Keratinocyte (primary cell): Measurements from ENCODE around the gene ZBED4. TPM values are rescaled to one million over a fixed set of nuclear protein-coding genes. Genes with fewer than 3 reads are reported as not detected.

ENCODE experiments used
- DNase-seq: peaks from one replicate; pipeline ENCODE4 v3.0.0-alpha.2; 2011; ENCODE audit warnings: low read depth, missing footprints, low spot score
- FAIRE-seq: peaks from 2 replicates; lab custom pipeline; 2011; peaks lifted over from hg19 to GRCh38; lab: Jason Lieb, UNC
- H2AFZ ChIP-seq: 2 replicates; pipeline ENCODE4 v1.6.0; 2012; ENCODE audit warnings: low read length, control low read depth, inconsistent platforms; ENCODE audit not compliant: control insufficient read depth
- H3K27ac ChIP-seq: 2 replicates; pipeline ENCODE4 v1.5.1; 2011; ENCODE audit warnings: low read length; ENCODE audit not compliant: control insufficient read depth, insufficient read depth
- H3K27me3 ChIP-seq: 3 replicates; pipeline ENCODE4 v1.6.0; 2011; ENCODE audit warnings: low read length; ENCODE audit not compliant: control insufficient read depth, insufficient read depth; ENCODE audit errors: extremely low read depth
- H3K36me3 ChIP-seq, 2 experiments: 2 replicates in 1 of 2; 3 replicates in 1 of 2; pipeline ENCODE4 v1.5.1; 2011; ENCODE audit warnings: low read length in 2 of 2, mild to moderate bottlenecking in 1 of 2; ENCODE audit not compliant: control insufficient read depth in 2 of 2, insufficient read depth in 2 of 2; ENCODE audit errors: extremely low read depth in 1 of 2
- H3K4me1 ChIP-seq: 3 replicates; pipeline ENCODE4 v1.5.1; 2011; ENCODE audit warnings: low read length; ENCODE audit not compliant: control insufficient read depth, insufficient read depth; ENCODE audit errors: extremely low read depth
- H3K4me2 ChIP-seq: 3 replicates; pipeline ENCODE4 v1.6.0; 2011; ENCODE audit warnings: low read depth, low read length; ENCODE audit not compliant: control insufficient read depth, insufficient read depth; ENCODE audit errors: extremely low read depth
- H3K4me3 ChIP-seq, 3 experiments: fragments of 200-600 bp in 1 of 3; sonication (generic) in 1 of 3; 2 replicates in 2 of 3; 3 replicates in 1 of 3; pipeline ENCODE4 v1.5.1; 2011 to 2016; ENCODE audit warnings: low read length in 3 of 3, mild to moderate bottlenecking in 3 of 3, control low read depth in 2 of 3, inconsistent platforms in 1 of 3, low read depth in 1 of 3, mixed read lengths in 1 of 3, mixed run types in 1 of 3, moderate library complexity in 1 of 3; ENCODE audit not compliant: control insufficient read depth in 2 of 3, insufficient read depth in 2 of 3; ENCODE audit errors: extremely low read depth in 1 of 3
- H3K79me2 ChIP-seq: 2 replicates; pipeline ENCODE4 v1.6.0; 2012; ENCODE audit warnings: low read length; ENCODE audit not compliant: control insufficient read depth, insufficient read depth
- H3K9ac ChIP-seq: 3 replicates; pipeline ENCODE4 v1.6.0; 2011; ENCODE audit warnings: low read length; ENCODE audit not compliant: control insufficient read depth, insufficient read depth; ENCODE audit errors: extremely low read depth
- H3K9me1 ChIP-seq: 3 replicates; pipeline ENCODE4 v1.6.0; 2011; ENCODE audit warnings: low read length; ENCODE audit not compliant: control insufficient read depth, insufficient read depth; ENCODE audit errors: extremely low read depth
- H3K9me3 ChIP-seq: 2 replicates; pipeline ENCODE4 v1.5.1; 2012; ENCODE audit warnings: low read depth, low read length; ENCODE audit not compliant: control insufficient read depth
- H4K20me1 ChIP-seq: 3 replicates; pipeline ENCODE4 v1.6.0; 2011; ENCODE audit warnings: low read length; ENCODE audit not compliant: control insufficient read depth, insufficient read depth; ENCODE audit errors: extremely low read depth
- CTCF ChIP-seq, 3 experiments: IDR thresholded peaks in 1 of 3; conservative IDR thresholded peaks in 1 of 3; optimal IDR thresholded peaks in 1 of 3; 2 replicates in 2 of 3; 3 replicates in 1 of 3; pipeline versions ENCODE3 to v1.5.1; 2011; ENCODE audit warnings: low read length in 3 of 3, mild to moderate bottlenecking in 3 of 3, moderate library complexity in 2 of 3, control low read depth in 1 of 3, inconsistent platforms in 1 of 3; ENCODE audit not compliant: insufficient read depth in 2 of 3; ENCODE audit errors: extremely low read depth in 1 of 3
- EZH2 ChIP-seq: IDR thresholded peaks from one replicate; pipeline ENCODE4 v1.6.1; 2012; ENCODE audit warnings: inconsistent platforms, mild to moderate bottlenecking, low read length, moderate library complexity
- dilution Hi-C: fragments of 300-500 bp; cut with MboI; formaldehyde crosslinking; loops from one replicate; pipeline ENCODE4 v1.7.0; 2020; ENCODE audit warnings: low sequenced_read_pairs; ENCODE audit not compliant: extremely low pct_ligation_motif_present
- polyA plus RNA-seq, 5 experiments: library from polyadenylated mRNA; depleted of rRNA in 3 of 5; stranded (reverse) in 3 of 5; stranded (forward) in 1 of 5; unstranded in 1 of 5; fragments of >200 nt; gene quantifications; 1 replicate in 1 of 5; 2 replicates in 3 of 5; 3 replicates in 1 of 5; pipeline versions ENCODE4 v1.2.1 to v1.2.3, GENCODE V29; 2011 to 2012; ENCODE audit warnings: missing spikeins in 2 of 5, low read depth in 1 of 5, low replicate concordance in 1 of 5

ZBED4 gene
- polyA plus RNA-seq, 1 donor (not counting 4 experiments of a cell fraction or from before 2014, with no cell fraction given) = 7.1 TPM

- Histone ChIP-seq H2AFZ (no peak overlapping the region), H4K20me1 (peaks cover 7% of the 10 kb centered on the region), H3K9me3 (peaks cover 7% of the 10 kb centered on the region), H3K36me3 (peaks cover 4% of the 10 kb centered on the region in 2 experiments), H3K27me3 (no peaks in the 10 kb centered on the region), H3K9ac (no peak overlapping the region), H3K9me1 (no peaks in the 10 kb centered on the region), H3K4me1 (no peaks in the 10 kb centered on the region), H3K79me2 (peaks cover 94% of the 10 kb centered on the region), H3K4me2 (no peak overlapping the region), H3K4me3 (no peak overlapping the region), H3K27ac (no peak overlapping the region)
- dilution Hi-C loops = no loop called here
- DNase-seq (no peak), FAIRE-seq (no peak)
- TF ChIP-seq EZH2 = no peak
- no peak for TF ChIP-seq CTCF (optimal IDR thresholded peaks at IDR 0.05 in 1 of 3, IDR thresholded peaks at IDR 0.05 in 1 of 3, conservative IDR thresholded peaks at IDR 0.05 in 1 of 3; ENCODE audit: extremely low read depth in 1 of 3, insufficient read depth in 2 of 3, low read length in 3 of 3)
These were observed 11.5 kb downstream of the ZBED4 start for GRCh38 chr22:49865156-49865555.

DNA sequence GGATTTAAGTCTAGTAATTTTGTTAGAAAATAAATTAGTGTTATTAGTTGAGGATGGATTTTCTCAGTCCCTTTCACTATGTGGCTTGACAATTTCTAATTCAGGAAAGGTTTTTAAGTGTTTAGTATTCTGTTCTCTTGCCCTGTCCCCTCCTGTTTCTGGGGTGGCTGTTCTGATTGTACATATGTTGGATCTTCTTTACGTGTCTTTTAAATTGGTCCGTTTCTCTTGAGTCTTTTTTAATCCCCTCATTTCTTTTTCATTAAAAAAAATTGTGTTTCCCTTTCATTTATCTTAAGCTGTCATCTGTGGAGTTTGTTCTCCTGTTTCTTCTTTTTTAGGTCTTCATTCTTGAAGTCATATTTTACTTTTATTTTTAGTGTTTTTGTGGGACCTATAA lies 12.5 kb downstream of the ZBED4 start:
- Histone ChIP-seq H3K27ac (no peak overlapping the region), H3K4me3 (no peak overlapping the region), H3K36me3 (peaks cover 4% of the 10 kb centered on the region in 2 experiments), H3K9ac (no peak overlapping the region), H3K9me3 (peaks cover 7% of the 10 kb centered on the region), H2AFZ (no peak overlapping the region), H3K4me2 (no peak overlapping the region), H3K4me1 (no peaks in the 10 kb centered on the region), H4K20me1 (peaks cover 7% of the 10 kb centered on the region), H3K27me3 (no peaks in the 10 kb centered on the region), H3K9me1 (no peaks in the 10 kb centered on the region), H3K79me2 (peaks cover 95% of the 10 kb centered on the region)
- no peak for FAIRE-seq
- no peak for DNase-seq
- dilution Hi-C loops = no loop called here
- no peak for TF ChIP-seq EZH2
- no peak for TF ChIP-seq CTCF (optimal IDR thresholded peaks at IDR 0.05 in 1 of 3, IDR thresholded peaks at IDR 0.05 in 1 of 3, conservative IDR thresholded peaks at IDR 0.05 in 1 of 3; ENCODE audit: extremely low read depth in 1 of 3, insufficient read depth in 2 of 3, low read length in 3 of 3)
